Caco-2 (cell line): ENCODE data around the gene ELF3. TPM values are rescaled to one million over a fixed set of nuclear protein-coding genes. Genes with fewer than 3 reads are reported as not detected.

Experiments used
- BruUV-seq: library from RNA; stranded (reverse); fragments of 400-500 nt; replicated peaks from 2 replicates; lab custom pipeline; 2021; lab: Mats Ljungman, UMichigan
- CTCF ChIA-PET: fragments of 300-600 bp; sonication (Branson Sonifier 250); formaldehyde crosslinking; loops from one replicate; lab custom pipeline; 2022; ENCODE audit warnings: antibody characterized with exemption; lab: Charles Lee
- POLR2A ChIA-PET: fragments of 300-600 bp; sonication (Branson Sonifier 250); formaldehyde crosslinking; loops from one replicate; lab custom pipeline; 2022; ENCODE audit warnings: antibody characterized with exemption; lab: Charles Lee
- DNase-seq, 2 experiments: peaks; one replicate each; pipeline versions ENCODE4 v3.0.0 to v3.0.0-alpha.2; 2020 to 2022
- H3K27me3 ChIP-seq: replicated peaks from 2 replicates; pipeline ENCODE4 v1.6.0; 2011; ENCODE audit warnings: low read length; ENCODE audit not compliant: control insufficient read depth, insufficient read depth
- H3K36me3 ChIP-seq: 2 replicates; pipeline ENCODE4 v1.5.1; 2011; ENCODE audit warnings: low read length; ENCODE audit not compliant: control insufficient read depth, insufficient read depth
- H3K4me1 ChIP-seq: fragments of 250-450 bp; sonication (Bioruptor Pico); 2 replicates; pipeline ENCODE4 v1.5.1; 2020; ENCODE audit warnings: mild to moderate bottlenecking
- H3K4me3 ChIP-seq: 2 replicates; pipeline ENCODE4 v1.5.1; 2011; ENCODE audit warnings: low read depth, mild to moderate bottlenecking, control low read depth, low read length
- H3K9me3 ChIP-seq: fragments of 250-450 bp; sonication (Bioruptor Pico); 2 replicates; pipeline ENCODE4 v1.5.1; 2020; ENCODE audit warnings: mild to moderate bottlenecking, moderate library complexity
- H3K27ac Mint-ChIP-seq: one replicate; pipeline ENCODE4 v1.8.0; 2022; ENCODE audit warnings: mixed read lengths; ENCODE audit not compliant: unreplicated experiment
- H3K27me3 Mint-ChIP-seq: one replicate; pipeline ENCODE4 v1.8.0; 2022; ENCODE audit warnings: mixed read lengths; ENCODE audit not compliant: insufficient read depth, unreplicated experiment
- H3K36me3 Mint-ChIP-seq: one replicate; pipeline ENCODE4 v1.8.0; 2022; ENCODE audit warnings: mild to moderate bottlenecking, mixed read lengths; ENCODE audit not compliant: insufficient read depth, unreplicated experiment
- H3K4me1 Mint-ChIP-seq: one replicate; pipeline ENCODE4 v1.8.0; 2022; ENCODE audit warnings: low read depth, mixed read lengths; ENCODE audit not compliant: unreplicated experiment
- H3K4me3 Mint-ChIP-seq: one replicate; pipeline ENCODE4 v1.8.0; 2022; ENCODE audit warnings: mild to moderate bottlenecking, moderate library complexity, mixed read lengths; ENCODE audit not compliant: unreplicated experiment
- H3K9me3 Mint-ChIP-seq: one replicate; pipeline ENCODE4 v1.8.0; 2022; ENCODE audit warnings: mixed read lengths; ENCODE audit not compliant: unreplicated experiment
- CTCF ChIP-seq, 2 experiments: fragments of 200-600 bp in 1 of 2; IDR thresholded peaks; 1 replicate in 1 of 2; 2 replicates in 1 of 2; pipeline versions ENCODE4 v1.5.1 to v1.8.0; 2011 to 2022; ENCODE audit warnings: antibody characterized with exemption in 1 of 2, control low read depth in 1 of 2, inconsistent platforms in 1 of 2, low read depth in 1 of 2, low read length in 1 of 2, mild to moderate bottlenecking in 1 of 2, moderate library complexity in 1 of 2; ENCODE audit not compliant: insufficient read depth in 1 of 2, severe bottlenecking in 1 of 2, unreplicated experiment in 1 of 2
- intact Hi-C: fragments of 100-400 bp; cut with micrococcal nuclease; formaldehyde crosslinking; loops from one replicate; pipeline ENCODE4 v1.10.0; 2022; ENCODE audit not compliant: unreplicated experiment
- total RNA-seq: library from RNA; stranded (reverse); gene quantifications from 2 replicates; pipeline ENCODE4 v1.2.3, GENCODE V29; 2022

Gene ELF3
- total RNA-seq, 1 experiment from 2014 or later = 116 TPM

GRCh38 chr1:202007304-202007703 is 3.1 kb upstream of the ELF3 start:
- H3K9me3 ChIP-seq = no peaks in the 10 kb centered on the region
- ChIA-PET CTCF (interaction anchor here (0.6 to 4.5 kb wide), 10 partner anchors 8 to 148 kb away, joined by 3 to 46 read pairs (median 4); no protein-coding TSS in a partner anchor), POLR2A (interaction anchor here (0.6 to 1.3 kb wide), 10 partner anchors 8 to 115 kb away, joined by 3 to 8 read pairs (median 3); partner anchors contain the start of gene LMOD1)
- Mint-ChIP-seq H3K9me3 (no peaks in the 10 kb centered on the region), H3K27ac (peak overlapping the region; percentile 58), H3K36me3 (peaks cover 90% of the 10 kb centered on the region), H3K4me3 (peak overlapping the region; percentile 72), H3K4me1 (peaks cover 38% of the 10 kb centered on the region), H3K27me3 (no peaks in the 10 kb centered on the region)
- BruUV-seq = no TSS peak
- no peaks in the 10 kb centered on the region for H3K27me3 ChIP-seq
- DNase-seq = no peak
- intact Hi-C loops = loop anchor here (5.0 kb wide), 1 partner anchor 40 kb away; no protein-coding TSS in a partner anchor
- peaks cover 58% of the 10 kb centered on the region for H3K4me1 ChIP-seq
- H3K4me3 ChIP-seq = peak overlapping the region; percentile 48
- no peak for TF ChIP-seq CTCF (IDR thresholded peaks at IDR 0.05; ENCODE audit: insufficient read depth in 1 of 2, low read depth in 1 of 2, low read length in 1 of 2, severe bottlenecking in 1 of 2, unreplicated experiment in 1 of 2)
- peaks cover 10% of the 10 kb centered on the region for H3K36me3 ChIP-seq

GRCh38 chr1:202007805-202008489 is 2.4 kb upstream of the ELF3 start:
- Histone ChIP-seq H3K9me3 (no peaks in the 10 kb centered on the region), H3K4me1 (peaks cover 61% of the 10 kb centered on the region), H3K4me3 (peak overlapping the region; percentile 48), H3K36me3 (peaks cover 13% of the 10 kb centered on the region), H3K27me3 (no peaks in the 10 kb centered on the region)
- Mint-ChIP-seq H3K9me3 (no peaks in the 10 kb centered on the region), H3K36me3 (peaks cover 90% of the 10 kb centered on the region), H3K4me1 (peaks cover 38% of the 10 kb centered on the region), H3K27me3 (no peaks in the 10 kb centered on the region), H3K4me3 (peak overlapping the region; percentile 72), H3K27ac (peak overlapping the region; percentile 58)
- TSS peak; percentile 75 for BruUV-seq
- ChIA-PET POLR2A (interaction anchor here (0.5 to 2.7 kb wide), 11 partner anchors 8 to 116 kb away, joined by 3 to 47 read pairs (median 3); partner anchors contain the start of gene LMOD1), CTCF (interaction anchor here (0.6 to 4.5 kb wide), 13 partner anchors 8 to 147 kb away, joined by 3 to 46 read pairs (median 4); no protein-coding TSS in a partner anchor)
- DNase-seq = peak; percentile 97 to 98
- TF ChIP-seq CTCF (IDR thresholded peaks at IDR 0.05; ENCODE audit: insufficient read depth in 1 of 2, low read depth in 1 of 2, low read length in 1 of 2, severe bottlenecking in 1 of 2, unreplicated experiment in 1 of 2) = no peak
- intact Hi-C loops = loop anchor here (1.0 to 5.0 kb wide), 2 partner anchors 39 to 106 kb away; no protein-coding TSS in a partner anchor
